Activated naive CD8-positive, alpha-beta T cell treated with anti-CD3 and anti-CD28 coated beads, Interleukin-2, amount 10 ng/mL, durations not matched to agents 7 days and 5 days (primary cell): ENCODE data around the gene OCSTAMP. TPM values are rescaled to one million over a fixed set of nuclear protein-coding genes. Genes with fewer than 3 reads are reported as not detected.

ENCODE experiments used
- ATAC-seq: fragments of 150-1000 bp; cut with Tn5 transposase; one replicate; pipeline ENCODE4 v1.10.0; 2021; ENCODE audit warnings: low read depth, moderate library complexity
- POLR2A ChIA-PET: fragments of 350-600 bp; sonication (Branson Sonifier 250); formaldehyde crosslinking; loops from one replicate; lab custom pipeline; 2021; ENCODE audit warnings: antibody characterized with exemption; lab: Charles Lee
- DNase-seq: peaks from one replicate; pipeline ENCODE4 v3.0.0; 2021
- H3K27ac Mint-ChIP-seq: one replicate; pipeline ENCODE4 v1.8.0; 2022; ENCODE audit warnings: mild to moderate bottlenecking, mixed read lengths
- H3K27me3 Mint-ChIP-seq: one replicate; pipeline ENCODE4 v1.8.0; 2022; ENCODE audit warnings: mild to moderate bottlenecking, moderate library complexity, mixed read lengths
- H3K36me3 Mint-ChIP-seq: one replicate; pipeline ENCODE4 v1.8.0; 2021; ENCODE audit warnings: mild to moderate bottlenecking, mixed read lengths
- H3K4me1 Mint-ChIP-seq: one replicate; pipeline ENCODE4 v1.8.0; 2021; ENCODE audit warnings: mixed read lengths
- H3K4me3 Mint-ChIP-seq: one replicate; pipeline ENCODE4 v1.8.0; 2022; ENCODE audit warnings: mild to moderate bottlenecking, moderate library complexity, mixed read lengths
- H3K9me3 Mint-ChIP-seq: one replicate; pipeline ENCODE4 v1.8.0; 2021; ENCODE audit warnings: mixed read lengths
- total RNA-seq, 2 experiments: library from RNA; stranded (reverse); gene quantifications; one replicate each; pipeline ENCODE4 v1.2.3, GENCODE V29; 2021

Gene OCSTAMP
- total RNA-seq, 2 experiments from 2014 or later: not detected

DNA sequence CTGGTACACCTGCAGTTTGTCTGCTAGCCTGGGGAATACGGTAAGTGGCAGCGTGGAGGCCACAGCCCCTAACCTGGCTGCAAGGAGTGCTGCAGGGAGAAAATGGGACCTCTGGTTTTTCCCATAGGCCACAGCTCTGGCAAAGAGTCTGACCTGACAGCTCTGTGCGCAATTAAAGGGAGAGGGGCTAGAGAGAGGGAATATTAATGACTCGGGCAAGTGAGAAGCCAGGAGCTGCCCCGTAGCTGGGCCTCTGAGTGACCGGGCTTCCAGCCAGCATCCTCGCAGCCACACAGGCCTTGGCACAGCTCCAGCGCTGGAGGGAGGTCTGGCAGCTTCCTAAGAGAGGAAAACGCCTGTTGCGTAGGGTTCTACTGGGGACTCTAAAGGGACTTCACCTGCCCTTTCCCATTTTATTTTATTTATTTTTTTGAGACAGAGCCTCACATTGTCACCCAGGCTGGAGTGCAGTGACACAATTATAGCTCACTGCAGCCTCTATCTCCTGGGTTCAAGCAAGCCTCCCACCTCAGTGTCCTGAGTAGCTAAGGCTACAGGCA lies 18.2 kb upstream of the OCSTAMP start:
- POLR2A ChIA-PET: no interaction called here
- H3K27me3 Mint-ChIP-seq: peaks cover 42% of the 10 kb centered on the region

DNA sequence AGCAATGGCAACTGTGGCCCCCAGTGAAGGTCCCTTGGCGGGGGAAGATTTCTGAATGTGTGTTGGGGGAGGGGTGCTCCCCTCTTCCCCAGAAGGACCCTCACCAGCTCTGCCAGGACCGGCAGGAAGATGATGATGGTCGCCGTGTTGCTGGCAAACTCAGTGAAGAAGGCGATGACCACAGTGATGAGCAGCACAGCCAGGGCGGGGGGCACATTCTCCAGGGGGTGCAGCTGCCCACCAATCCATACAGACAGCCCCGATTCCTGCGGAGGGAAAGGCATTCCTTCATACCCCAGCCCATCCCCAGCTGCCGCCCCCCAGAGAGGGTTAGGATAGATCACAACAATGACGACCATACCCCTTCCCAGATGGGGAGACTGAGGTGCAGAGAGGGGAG lies 15.7 kb upstream of the OCSTAMP start:
- DNase-seq (no peak), ATAC-seq (no peak)
- Mint-ChIP-seq H3K9me3 (no peaks in the 10 kb centered on the region), H3K27ac (no peak overlapping the region), H3K4me3 (no peak overlapping the region), H3K36me3 (no peaks in the 10 kb centered on the region), H3K27me3 (peaks cover 33% of the 10 kb centered on the region), H3K4me1 (peaks cover 4% of the 10 kb centered on the region)
- POLR2A ChIA-PET: no interaction called here

More for the DNA sequence above, 18.2 kb upstream of the OCSTAMP start:
- ATAC-seq (no peak), DNase-seq (no peak)
- no peak overlapping the region for H3K4me3 Mint-ChIP-seq
- H3K36me3 Mint-ChIP-seq: no peaks in the 10 kb centered on the region
- no peaks in the 10 kb centered on the region for H3K9me3 Mint-ChIP-seq
- peaks cover 3% of the 10 kb centered on the region for H3K4me1 Mint-ChIP-seq
- H3K27ac Mint-ChIP-seq: no peak overlapping the region

- no peak for DNase-seq
- peaks cover 19% of the 10 kb centered on the region for H3K4me1 Mint-ChIP-seq
- H3K27ac Mint-ChIP-seq: no peak overlapping the region
- no peak overlapping the region for H3K4me3 Mint-ChIP-seq
- no peaks in the 10 kb centered on the region for H3K9me3 Mint-ChIP-seq
- ATAC-seq: no peak
- POLR2A ChIA-PET: no interaction called here
- H3K36me3 Mint-ChIP-seq: no peaks in the 10 kb centered on the region
- H3K27me3 Mint-ChIP-seq: peaks cover 16% of the 10 kb centered on the region
Observed at GRCh38 chr20:46564241-46564957, 13.9 kb upstream of the OCSTAMP start.

DNA sequence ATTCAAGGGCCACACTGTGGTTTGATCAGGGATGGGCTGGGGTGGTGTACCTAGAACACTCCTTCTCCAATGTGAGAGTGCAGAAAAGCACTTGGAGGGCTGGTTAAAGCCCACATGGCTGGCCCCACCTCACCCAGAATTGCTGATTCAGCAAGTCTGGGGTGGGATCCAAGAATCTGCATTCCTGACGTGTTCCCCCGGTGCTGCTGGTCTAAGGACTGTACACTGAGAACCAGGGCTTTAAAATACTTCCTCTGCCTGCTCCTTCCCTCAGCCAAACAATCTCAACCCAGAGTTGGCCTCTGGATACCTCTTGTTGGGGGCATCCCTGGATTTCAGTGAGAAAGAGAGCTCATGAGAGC lies 13.4 kb upstream of the OCSTAMP start:
- Mint-ChIP-seq H3K36me3 (no peaks in the 10 kb centered on the region), H3K4me3 (no peak overlapping the region), H3K9me3 (no peaks in the 10 kb centered on the region), H3K4me1 (peaks cover 21% of the 10 kb centered on the region), H3K27ac (no peak overlapping the region), H3K27me3 (peaks cover 15% of the 10 kb centered on the region)
- ATAC-seq (no peak), DNase-seq (no peak)
- POLR2A ChIA-PET: no interaction called here

GRCh38 chr20:46563170-46563859 lies 12.9 kb upstream of the OCSTAMP start:
- Mint-ChIP-seq H3K36me3 (no peaks in the 10 kb centered on the region), H3K9me3 (no peaks in the 10 kb centered on the region), H3K4me1 (peaks cover 22% of the 10 kb centered on the region), H3K4me3 (no peak overlapping the region), H3K27ac (no peak overlapping the region), H3K27me3 (peaks cover 15% of the 10 kb centered on the region)
- POLR2A ChIA-PET: no interaction called here
- no peak for DNase-seq
- no peak for ATAC-seq

- Mint-ChIP-seq H3K9me3 (no peaks in the 10 kb centered on the region), H3K4me1 (peaks cover 23% of the 10 kb centered on the region), H3K27me3 (peaks cover 14% of the 10 kb centered on the region), H3K36me3 (no peaks in the 10 kb centered on the region), H3K27ac (no peak overlapping the region), H3K4me3 (no peak overlapping the region)
- peak; percentile 57 for DNase-seq
- POLR2A ChIA-PET: no interaction called here
- ATAC-seq: peak; percentile 57
Observed at GRCh38 chr20:46562373-46563169, 12.1 kb upstream of the OCSTAMP start.

DNA sequence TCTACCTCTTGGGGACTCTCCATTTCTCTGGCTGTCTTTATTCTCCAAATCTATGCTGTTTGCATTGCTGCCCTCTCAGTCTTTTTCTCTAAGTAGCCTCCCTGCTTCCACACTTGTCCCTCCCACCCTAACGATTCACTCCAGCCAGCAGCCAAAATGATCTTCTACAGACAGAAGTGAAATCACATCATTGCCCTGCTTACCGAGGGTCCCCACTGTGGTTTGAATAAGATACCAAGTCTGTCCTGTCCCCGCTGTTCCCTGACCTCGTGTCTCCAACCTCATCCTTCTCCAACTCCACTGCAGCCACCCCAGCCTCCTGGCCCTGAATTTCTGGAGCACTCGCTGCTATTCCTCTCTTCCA lies 11.5 kb upstream of the OCSTAMP start:
- Mint-ChIP-seq H3K27me3 (peaks cover 11% of the 10 kb centered on the region), H3K27ac (no peak overlapping the region), H3K4me3 (no peak overlapping the region), H3K4me1 (peaks cover 27% of the 10 kb centered on the region), H3K36me3 (no peaks in the 10 kb centered on the region), H3K9me3 (no peaks in the 10 kb centered on the region)
- DNase-seq (no peak), ATAC-seq (no peak)
- POLR2A ChIA-PET: interaction anchor here (1.0 kb wide), 1 partner anchor 19 kb away, joined by 3 read pairs; no protein-coding TSS in a partner anchor

DNA sequence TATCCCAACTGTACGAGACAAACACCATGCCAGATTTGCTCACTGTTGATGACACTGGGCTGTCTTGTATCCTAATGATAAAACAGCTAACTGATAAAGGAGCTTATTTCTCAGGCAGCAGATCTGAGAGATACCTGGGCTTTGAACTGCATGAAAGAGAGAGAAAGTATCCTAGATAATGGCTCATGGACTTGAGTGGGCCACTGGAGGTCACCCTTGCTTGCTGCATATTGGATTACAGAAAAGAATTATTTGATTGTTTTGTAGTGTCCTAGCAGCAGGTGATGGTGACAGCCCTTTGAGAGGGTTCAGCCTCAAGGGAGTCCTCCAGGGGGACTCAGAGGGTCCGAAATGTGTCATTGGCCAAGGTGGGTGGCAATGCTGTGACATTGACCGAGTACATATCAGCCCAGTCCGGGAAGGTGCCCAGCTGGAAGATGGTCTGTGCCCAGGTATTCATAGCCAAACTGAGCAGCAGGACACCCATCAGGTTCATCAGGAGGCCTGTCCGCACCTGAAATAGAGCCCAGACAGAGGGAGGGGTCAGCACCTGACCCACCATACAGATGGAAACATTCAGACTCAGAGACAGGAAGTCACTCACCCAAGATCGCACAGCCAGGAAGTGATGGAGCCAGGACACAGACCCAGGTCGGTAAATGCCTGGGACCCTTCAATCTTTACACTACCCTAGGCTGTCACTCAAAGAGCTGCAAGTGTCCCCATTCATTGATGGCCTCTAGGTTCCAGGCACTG lies 9.4 kb upstream of the OCSTAMP start:
- Mint-ChIP-seq H3K27ac (no peak overlapping the region), H3K9me3 (no peaks in the 10 kb centered on the region), H3K4me1 (peaks cover 32% of the 10 kb centered on the region), H3K36me3 (no peaks in the 10 kb centered on the region), H3K4me3 (no peak overlapping the region), H3K27me3 (no peaks in the 10 kb centered on the region)
- DNase-seq (no peak), ATAC-seq (peak; percentile 31)
- POLR2A ChIA-PET: no interaction called here

DNA sequence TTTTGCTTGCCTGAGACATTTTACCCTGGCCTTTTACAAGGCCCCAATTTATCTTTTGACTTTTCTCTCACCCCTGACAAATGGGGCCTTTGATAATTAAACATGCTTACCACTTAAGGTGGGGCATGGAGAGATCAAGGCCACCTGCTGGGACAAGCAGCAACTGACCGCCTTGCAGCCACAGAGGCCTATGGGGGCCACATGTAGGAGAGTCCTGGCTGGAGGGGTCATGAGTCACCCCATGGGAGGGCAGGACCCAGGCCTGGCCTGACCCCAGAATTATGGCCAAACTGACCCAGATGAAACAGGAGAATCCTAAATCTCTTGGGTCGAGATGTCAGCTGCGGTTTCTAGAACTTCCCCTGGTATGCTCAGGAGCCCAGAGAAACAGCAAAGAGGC lies 8.5 kb upstream of the OCSTAMP start:
- POLR2A ChIA-PET: interaction anchor here (1.0 kb wide), 1 partner anchor 15 kb away, joined by 4 read pairs; no protein-coding TSS in a partner anchor
- H3K27me3 Mint-ChIP-seq: no peaks in the 10 kb centered on the region
- ATAC-seq (no peak), DNase-seq (no peak)
- H3K9me3 Mint-ChIP-seq: no peaks in the 10 kb centered on the region
- no peak overlapping the region for H3K27ac Mint-ChIP-seq
- no peaks in the 10 kb centered on the region for H3K36me3 Mint-ChIP-seq
- H3K4me1 Mint-ChIP-seq: peaks cover 36% of the 10 kb centered on the region
- no peak overlapping the region for H3K4me3 Mint-ChIP-seq

DNA sequence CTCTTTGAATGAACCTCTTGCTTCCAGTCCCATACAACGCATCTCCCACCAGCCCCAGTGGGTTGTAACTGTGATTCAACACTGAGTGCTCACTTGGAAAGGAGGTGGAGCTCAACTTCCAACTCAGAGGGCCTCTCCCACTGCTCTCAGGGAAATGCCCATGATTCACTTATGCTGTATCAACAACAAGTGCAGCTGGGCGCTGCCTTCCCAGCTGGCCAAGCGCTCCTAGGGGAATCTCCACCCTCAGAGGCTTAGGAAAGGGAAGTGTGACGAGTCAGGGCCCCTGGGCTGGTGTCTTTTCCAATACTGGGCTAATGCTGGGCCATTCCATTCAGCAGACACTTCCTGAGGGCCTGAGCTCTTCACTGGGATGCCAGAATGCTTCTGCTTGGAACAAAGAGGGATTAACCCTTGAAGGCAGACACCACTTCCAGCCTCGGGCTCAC lies 8.1 kb upstream of the OCSTAMP start:
- DNase-seq (no peak), ATAC-seq (no peak)
- Mint-ChIP-seq H3K27ac (no peak overlapping the region), H3K36me3 (no peaks in the 10 kb centered on the region), H3K9me3 (no peaks in the 10 kb centered on the region), H3K4me1 (peaks cover 37% of the 10 kb centered on the region), H3K4me3 (no peak overlapping the region), H3K27me3 (no peaks in the 10 kb centered on the region)
- POLR2A ChIA-PET: interaction anchor here (1.0 kb wide), 1 partner anchor 14 kb away, joined by 4 read pairs; no protein-coding TSS in a partner anchor

DNA sequence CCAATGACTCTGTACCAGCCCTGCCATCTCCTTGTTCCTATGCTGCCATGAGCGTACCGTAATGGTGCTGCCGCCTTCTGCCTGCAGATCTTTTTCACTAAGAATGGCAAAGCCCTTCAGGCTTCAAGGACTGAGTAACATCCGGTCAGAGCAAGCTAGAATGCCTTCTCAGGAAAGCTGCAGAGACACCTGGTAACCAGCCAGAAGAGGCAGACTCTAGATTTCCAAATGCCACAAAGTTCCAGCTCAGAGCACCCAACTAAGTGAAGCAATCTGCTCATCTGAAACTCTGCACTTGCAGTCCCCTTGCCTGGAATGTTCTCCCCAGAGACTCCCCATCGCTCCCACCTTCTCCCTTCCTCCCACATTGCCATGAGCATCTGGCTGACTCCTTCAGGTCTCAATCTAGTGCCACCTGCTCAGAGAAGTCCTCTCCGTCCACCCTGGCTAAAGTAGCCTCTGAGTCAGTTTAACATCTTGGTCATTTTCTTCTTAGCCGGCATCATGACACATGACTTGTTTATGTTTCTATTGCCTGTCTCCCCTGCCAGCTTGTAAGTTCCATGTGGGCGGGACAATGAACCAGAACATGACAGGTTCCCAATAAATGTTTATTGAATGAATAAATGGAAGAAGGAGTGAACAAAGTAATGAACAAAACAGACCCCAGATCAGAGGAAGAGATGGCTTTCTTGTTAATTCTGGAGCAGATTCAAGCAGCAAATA lies 6.9 kb upstream of the OCSTAMP start:
- no peak for DNase-seq
- H3K4me1 Mint-ChIP-seq: peaks cover 47% of the 10 kb centered on the region
- POLR2A ChIA-PET: no interaction called here
- H3K4me3 Mint-ChIP-seq: no peak overlapping the region
- H3K27me3 Mint-ChIP-seq: no peaks in the 10 kb centered on the region
- H3K9me3 Mint-ChIP-seq: no peaks in the 10 kb centered on the region
- no peak for ATAC-seq
- no peaks in the 10 kb centered on the region for H3K36me3 Mint-ChIP-seq
- no peak overlapping the region for H3K27ac Mint-ChIP-seq

GRCh38 chr20:46555370-46555956 lies 5.0 kb upstream of the OCSTAMP start:
- Mint-ChIP-seq H3K4me1 (peaks cover 52% of the 10 kb centered on the region), H3K4me3 (no peak overlapping the region), H3K9me3 (no peaks in the 10 kb centered on the region), H3K27me3 (no peaks in the 10 kb centered on the region), H3K27ac (no peak overlapping the region), H3K36me3 (no peaks in the 10 kb centered on the region)
- DNase-seq (no peak), ATAC-seq (no peak)
- POLR2A ChIA-PET: no interaction called here
